ENCODE results near the gene USP32. TPM values are rescaled to one million over a fixed set of nuclear protein-coding genes. Genes with fewer than 3 reads are reported as not detected.

The USP32 gene
- total RNA-seq, 1 donor from 2014 or later, result 90.1 TPM

- intact Hi-C loops (cut with DNase I), result no loop called here
- DNase-seq (ENCODE audit: low spot score) (no peak), ATAC-seq (no peak)
Measured at GRCh38 chr17:60170835-60171752, 220.8 kb downstream of the USP32 start.

GRCh38 chr17:60169921-60170817 lies 221.8 kb downstream of the USP32 start:
- peak; percentile 41 for ATAC-seq
- intact Hi-C loops (cut with DNase I), result no loop called here
- peak; percentile 38 for DNase-seq (ENCODE audit: low spot score)

GRCh38 chr17:60168654-60169053 lies 223.3 kb downstream of the USP32 start:
- intact Hi-C loops (cut with DNase I), result no loop called here
- ATAC-seq (no peak), DNase-seq (ENCODE audit: low spot score) (peak; percentile 28)

- ATAC-seq, result no peak
- intact Hi-C loops (cut with DNase I), result no loop called here
- DNase-seq (ENCODE audit: low spot score), result peak; percentile 49
Measured at GRCh38 chr17:60167065-60167741, 224.7 kb downstream of the USP32 start.

GRCh38 chr17:60165971-60166370 lies 226.0 kb downstream of the USP32 start:
- DNase-seq (ENCODE audit: low spot score), result peak; percentile 21
- intact Hi-C loops (cut with DNase I), result no loop called here
- no peak for ATAC-seq

- ATAC-seq (no peak), DNase-seq (ENCODE audit: low spot score) (no peak)
- intact Hi-C loops (cut with DNase I), result no loop called here
Measured at GRCh38 chr17:60165223-60165622, 226.7 kb downstream of the USP32 start.

GRCh38 chr17:60164697-60165096 lies 227.2 kb downstream of the USP32 start:
- DNase-seq (ENCODE audit: low spot score), result no peak
- ATAC-seq, result no peak
- intact Hi-C loops (cut with DNase I), result no loop called here

- DNase-seq (ENCODE audit: low spot score) (no peak), ATAC-seq (no peak)
- intact Hi-C loops (cut with DNase I), result no loop called here
Measured at GRCh38 chr17:60164164-60164563, 227.8 kb downstream of the USP32 start.

- no peak for DNase-seq (ENCODE audit: low spot score)
- intact Hi-C loops (cut with DNase I), result no loop called here
- ATAC-seq, result no peak
Measured at GRCh38 chr17:60163108-60163784, 228.7 kb downstream of the USP32 start.

GRCh38 chr17:60161598-60162330 lies 230.2 kb downstream of the USP32 start:
- ATAC-seq (peak; percentile 48), DNase-seq (ENCODE audit: low spot score) (no peak)
- intact Hi-C loops (cut with DNase I), result no loop called here

GRCh38 chr17:60160829-60161501 lies 231.0 kb downstream of the USP32 start:
- intact Hi-C loops (cut with DNase I), result no loop called here
- ATAC-seq, result no peak
- no peak for DNase-seq (ENCODE audit: low spot score)

GRCh38 chr17:60159479-60159866 lies 232.5 kb downstream of the USP32 start:
- DNase-seq (ENCODE audit: low spot score) (no peak), ATAC-seq (no peak)
- intact Hi-C loops (cut with DNase I), result no loop called here

GRCh38 chr17:60158751-60159478 lies 233.0 kb downstream of the USP32 start:
- DNase-seq (ENCODE audit: low spot score) (no peak), ATAC-seq (no peak)
- intact Hi-C loops (cut with DNase I), result no loop called here

GRCh38 chr17:60157487-60158040 lies 234.4 kb downstream of the USP32 start:
- no peak for DNase-seq (ENCODE audit: low spot score)
- intact Hi-C loops (cut with DNase I), result no loop called here
- no peak for ATAC-seq

- no peak for DNase-seq (ENCODE audit: low spot score)
- intact Hi-C loops (cut with DNase I), result no loop called here
Measured at GRCh38 chr17:60156746-60157145, 235.2 kb downstream of the USP32 start.

GRCh38 chr17:60155815-60156214 lies 236.1 kb downstream of the USP32 start:
- ATAC-seq (no peak), DNase-seq (ENCODE audit: low spot score) (no peak)
- intact Hi-C loops (cut with DNase I), result no loop called here

More at GRCh38 chr17:60156746-60157145, 235.2 kb downstream of the USP32 start:
- ATAC-seq, result no peak

- intact Hi-C loops (cut with DNase I), result no loop called here
- ATAC-seq, result no peak
- DNase-seq (ENCODE audit: low spot score), result no peak
Measured at GRCh38 chr17:60155427-60155814, 236.5 kb downstream of the USP32 start.

All from sciatic nerve (tissue), 2 donors.